ENCODE results near the gene FLNB. TPM values are rescaled to one million over a fixed set of nuclear protein-coding genes. Genes with fewer than 3 reads are reported as not detected.

Gene FLNB
- total and polyA plus RNA-seq, 10 of the 15 experiments (the other 5 are each of a cell fraction or from before 2014, with no cell fraction given), result 13.6 to 51.8 (median 26.4) TPM

DNA sequence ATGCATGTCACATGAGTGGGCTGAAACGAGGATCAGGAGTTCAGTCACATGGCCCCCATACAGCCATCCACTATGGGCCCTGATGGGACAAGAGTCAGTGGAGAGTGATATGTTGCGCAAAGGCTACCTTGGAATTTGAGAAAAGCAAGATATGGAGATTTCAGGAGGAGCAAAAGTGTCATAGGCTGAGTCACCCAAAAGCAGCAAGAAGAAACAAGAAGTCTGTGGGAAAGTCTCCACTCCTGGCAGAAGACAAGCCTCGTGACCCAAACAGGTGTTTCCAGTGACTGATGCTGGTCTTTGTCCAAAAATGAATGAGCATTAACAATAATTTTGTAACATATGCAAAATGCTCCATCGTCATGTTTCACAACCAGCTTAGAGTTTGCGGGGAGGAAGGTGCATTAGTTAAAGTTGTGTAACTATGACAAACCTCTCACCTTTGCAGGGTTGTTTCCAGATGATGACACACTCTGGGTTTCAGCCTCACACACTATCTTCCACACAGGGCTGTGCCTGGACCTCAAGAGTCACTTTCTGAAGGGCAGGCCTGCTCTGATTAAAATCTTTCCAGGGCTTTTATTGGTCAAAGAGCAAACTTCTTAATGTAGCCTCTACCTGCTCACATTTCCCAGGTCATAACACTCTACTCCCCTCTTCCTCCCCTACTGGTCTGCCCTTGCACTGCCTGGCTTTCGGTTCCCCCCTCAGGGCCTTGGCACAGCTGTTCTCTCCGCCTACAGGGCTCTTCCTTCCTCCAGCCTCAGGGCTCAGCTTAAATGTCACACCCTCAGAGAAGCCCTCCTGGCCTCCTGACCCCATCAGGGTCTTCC, 206.5 kb downstream of the FLNB start (continued):
- TF ChIP-seq NFXL1 (IDR thresholded peaks at IDR 0.05; ENCODE audit: borderline replicate concordance) (no peak), BHLHE40 (IDR thresholded peaks at IDR 0.05; ENCODE audit: borderline replicate concordance in 1 of 2, low read depth in 2 of 2, low read length in 1 of 2) (peak; percentile 71 to 80), KLF5 (IDR thresholded peaks at IDR 0.05; ENCODE audit: partially characterized antibody) (peak; percentile 34), SMAD5 (IDR thresholded peaks at IDR 0.05; ENCODE audit: low read depth) (no peak; the same call in 1 of the 2 replicates), GABPA (IDR thresholded peaks at IDR 0.05; ENCODE audit: low read depth) (no peak), BRCA1 (IDR thresholded peaks at IDR 0.05; ENCODE audit: low read depth, low read length) (no peak), ZNF384 (IDR thresholded peaks at IDR 0.05; ENCODE audit: borderline replicate concordance, low read depth, low read length) (peak; percentile 17; the same call in 1 of the 2 replicates)
- TF ChIP-seq, protein P1, sequence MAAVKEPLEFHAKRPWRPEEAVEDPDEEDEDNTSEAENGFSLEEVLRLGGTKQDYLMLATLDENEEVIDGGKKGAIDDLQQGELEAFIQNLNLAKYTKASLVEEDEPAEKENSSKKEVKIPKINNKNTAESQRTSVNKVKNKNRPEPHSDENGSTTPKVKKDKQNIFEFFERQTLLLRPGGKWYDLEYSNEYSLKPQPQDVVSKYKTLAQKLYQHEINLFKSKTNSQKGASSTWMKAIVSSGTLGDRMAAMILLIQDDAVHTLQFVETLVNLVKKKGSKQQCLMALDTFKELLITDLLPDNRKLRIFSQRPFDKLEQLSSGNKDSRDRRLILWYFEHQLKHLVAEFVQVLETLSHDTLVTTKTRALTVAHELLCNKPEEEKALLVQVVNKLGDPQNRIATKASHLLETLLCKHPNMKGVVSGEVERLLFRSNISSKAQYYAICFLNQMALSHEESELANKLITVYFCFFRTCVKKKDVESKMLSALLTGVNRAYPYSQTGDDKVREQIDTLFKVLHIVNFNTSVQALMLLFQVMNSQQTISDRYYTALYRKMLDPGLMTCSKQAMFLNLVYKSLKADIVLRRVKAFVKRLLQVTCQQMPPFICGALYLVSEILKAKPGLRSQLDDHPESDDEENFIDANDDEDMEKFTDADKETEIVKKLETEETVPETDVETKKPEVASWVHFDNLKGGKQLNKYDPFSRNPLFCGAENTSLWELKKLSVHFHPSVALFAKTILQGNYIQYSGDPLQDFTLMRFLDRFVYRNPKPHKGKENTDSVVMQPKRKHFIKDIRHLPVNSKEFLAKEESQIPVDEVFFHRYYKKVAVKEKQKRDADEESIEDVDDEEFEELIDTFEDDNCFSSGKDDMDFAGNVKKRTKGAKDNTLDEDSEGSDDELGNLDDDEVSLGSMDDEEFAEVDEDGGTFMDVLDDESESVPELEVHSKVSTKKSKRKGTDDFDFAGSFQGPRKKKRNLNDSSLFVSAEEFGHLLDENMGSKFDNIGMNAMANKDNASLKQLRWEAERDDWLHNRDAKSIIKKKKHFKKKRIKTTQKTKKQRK (IDR thresholded peaks at IDR 0.05; ENCODE audit: low read depth, low read length), result no peak

Data from GM12878 (cell line).